GM18508 (cell line): ENCODE measurements around the gene DLL3.

ENCODE experiments used
- ATAC-seq: cut with Tn5 transposase; IDR thresholded peaks from one replicate; pipeline ENCODE4 v1.9.1; 2021; ENCODE audit warnings: moderate number of reproducible peaks; ENCODE audit not compliant: insufficient read depth, unreplicated experiment

The DLL3 gene

DNA sequence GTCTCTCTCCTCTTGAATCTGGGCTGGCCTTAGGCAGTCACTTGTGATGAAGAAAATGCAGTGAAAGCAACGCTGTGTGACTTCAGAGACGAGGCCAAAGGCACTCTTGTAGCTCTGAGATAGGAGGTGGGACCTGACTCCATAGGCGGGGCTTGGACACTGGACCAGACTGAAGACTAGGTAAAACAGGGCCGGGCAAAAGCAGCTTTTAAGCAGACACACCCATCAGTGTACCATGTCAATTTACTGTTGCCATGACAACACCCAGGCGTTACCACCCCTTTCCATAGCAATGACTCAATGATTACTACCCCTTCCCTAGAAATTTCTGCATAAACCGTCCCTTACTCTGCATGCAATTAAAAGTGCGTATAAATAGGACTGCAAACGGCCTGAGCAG lies 47.9 kb downstream of the DLL3 start:
- no peak for ATAC-seq

DNA sequence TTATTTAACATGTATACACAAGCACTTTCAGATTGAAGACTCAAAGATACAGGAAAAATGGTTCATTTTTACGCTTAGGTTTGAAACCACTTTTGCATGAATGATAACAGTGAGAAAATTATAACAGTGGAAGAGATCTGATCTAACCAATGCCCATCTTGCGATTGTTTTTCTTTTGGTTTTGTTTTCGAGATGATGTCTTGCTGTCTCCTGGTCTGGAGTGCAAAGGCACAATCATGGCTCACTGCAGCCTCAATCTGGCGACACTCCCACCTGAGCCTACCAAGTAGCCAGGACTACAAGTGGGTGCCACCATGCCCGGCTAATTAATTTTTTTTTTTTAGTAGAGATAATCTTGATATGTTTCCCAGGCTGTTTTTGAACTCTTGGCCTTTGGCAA lies 51.5 kb downstream of the DLL3 start:
- no peak for ATAC-seq

- ATAC-seq, result no peak
Measured at GRCh38 chr19:39553082-39553652, 54.4 kb downstream of the DLL3 start.

DNA sequence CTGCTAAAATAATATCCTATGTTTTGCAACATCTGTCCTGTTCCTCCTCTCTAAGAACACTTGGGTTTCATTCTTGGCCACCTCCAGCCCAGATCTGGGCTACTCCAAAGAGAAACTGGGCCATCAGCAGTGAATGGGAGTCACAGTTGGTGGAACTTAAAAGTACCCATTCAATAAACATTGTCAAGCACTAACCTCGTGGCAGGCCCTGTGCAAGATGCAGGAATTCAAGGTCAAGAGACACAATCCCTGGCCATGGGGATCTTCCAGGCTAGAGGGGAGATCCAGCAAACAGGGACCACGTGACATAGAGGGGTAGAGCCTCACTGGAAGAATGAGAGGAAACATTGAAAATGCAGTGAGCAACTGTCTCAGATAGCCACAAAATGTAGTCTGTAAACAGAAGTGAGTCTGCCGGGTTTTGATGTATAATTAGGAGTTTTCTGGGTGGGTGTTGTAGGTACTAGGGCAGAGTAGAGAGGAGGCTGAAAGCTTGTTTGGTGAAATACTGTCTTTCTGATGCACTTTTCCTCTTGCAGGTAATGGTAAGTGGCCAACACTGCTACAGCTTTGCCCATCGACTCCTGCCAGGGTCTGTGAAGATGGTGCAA lies 56.1 kb downstream of the DLL3 start:
- ATAC-seq, result no peak

DNA sequence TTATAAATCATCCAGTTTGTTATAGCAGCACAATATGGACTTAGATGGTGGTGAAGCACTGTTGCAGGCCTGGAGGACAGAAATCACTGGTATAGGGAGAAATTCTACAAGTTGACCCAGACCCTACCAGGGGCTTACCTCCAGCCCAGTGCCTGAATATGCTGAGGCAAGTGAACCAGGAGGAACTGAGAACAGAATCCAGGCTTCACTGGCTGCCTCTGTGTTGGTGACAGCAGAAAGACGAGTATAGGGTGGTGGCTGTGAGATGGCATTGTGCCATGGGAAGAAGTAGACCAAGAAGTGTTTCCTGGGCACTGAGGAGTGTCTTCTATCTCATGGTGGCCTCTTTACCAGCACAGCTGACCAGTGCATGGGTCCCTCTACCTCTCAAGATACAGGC lies 57.1 kb downstream of the DLL3 start:
- no peak for ATAC-seq
